VCaP (cell line): Measurements from ENCODE around the gene TPRN.
A peak's percentile ranks its signal among the peaks of the same experiment; 100 is the strongest.

ENCODE experiments used
- H3K27ac ChIP-seq: fragments of 450-650 bp; 2 replicates; pipeline ENCODE4 v1.5.1; 2017
- TF ChIP-seq, protein P1 (sequence below): fragments of 450-650 bp; conservative IDR thresholded peaks from 2 replicates; pipeline ENCODE4 v1.5.1; 2017; ENCODE audit warnings: mild to moderate bottlenecking, moderate library complexity

The TPRN gene

GRCh38 chr9:137194388-137194787, 6.2 kb downstream of the TPRN start:
- peak overlapping the region; percentile 97 for H3K27ac ChIP-seq
- TF ChIP-seq, protein P1, sequence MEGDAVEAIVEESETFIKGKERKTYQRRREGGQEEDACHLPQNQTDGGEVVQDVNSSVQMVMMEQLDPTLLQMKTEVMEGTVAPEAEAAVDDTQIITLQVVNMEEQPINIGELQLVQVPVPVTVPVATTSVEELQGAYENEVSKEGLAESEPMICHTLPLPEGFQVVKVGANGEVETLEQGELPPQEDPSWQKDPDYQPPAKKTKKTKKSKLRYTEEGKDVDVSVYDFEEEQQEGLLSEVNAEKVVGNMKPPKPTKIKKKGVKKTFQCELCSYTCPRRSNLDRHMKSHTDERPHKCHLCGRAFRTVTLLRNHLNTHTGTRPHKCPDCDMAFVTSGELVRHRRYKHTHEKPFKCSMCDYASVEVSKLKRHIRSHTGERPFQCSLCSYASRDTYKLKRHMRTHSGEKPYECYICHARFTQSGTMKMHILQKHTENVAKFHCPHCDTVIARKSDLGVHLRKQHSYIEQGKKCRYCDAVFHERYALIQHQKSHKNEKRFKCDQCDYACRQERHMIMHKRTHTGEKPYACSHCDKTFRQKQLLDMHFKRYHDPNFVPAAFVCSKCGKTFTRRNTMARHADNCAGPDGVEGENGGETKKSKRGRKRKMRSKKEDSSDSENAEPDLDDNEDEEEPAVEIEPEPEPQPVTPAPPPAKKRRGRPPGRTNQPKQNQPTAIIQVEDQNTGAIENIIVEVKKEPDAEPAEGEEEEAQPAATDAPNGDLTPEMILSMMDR, result no peak

DNA sequence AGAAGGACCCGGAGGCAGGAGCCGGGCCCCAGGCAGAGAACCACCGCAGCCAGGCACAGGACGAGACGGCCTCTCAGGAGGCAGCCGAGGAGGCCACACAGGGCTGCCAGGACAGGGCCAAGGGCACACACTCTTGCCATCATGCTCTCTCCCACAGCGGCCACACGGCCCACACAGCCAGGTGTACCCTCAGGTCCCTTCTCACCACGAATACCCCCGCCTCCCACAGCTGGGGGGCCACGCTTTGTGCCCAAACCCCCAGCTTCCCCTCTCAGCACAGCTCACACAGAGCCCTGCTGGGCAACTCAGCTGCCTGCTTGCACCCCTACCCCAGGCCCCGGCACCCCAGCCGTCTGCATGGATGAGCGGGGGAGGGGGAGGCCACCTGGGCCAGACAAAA, 6.8 kb downstream of the TPRN start:
- H3K27ac ChIP-seq, result peak overlapping the region; percentile 97

DNA sequence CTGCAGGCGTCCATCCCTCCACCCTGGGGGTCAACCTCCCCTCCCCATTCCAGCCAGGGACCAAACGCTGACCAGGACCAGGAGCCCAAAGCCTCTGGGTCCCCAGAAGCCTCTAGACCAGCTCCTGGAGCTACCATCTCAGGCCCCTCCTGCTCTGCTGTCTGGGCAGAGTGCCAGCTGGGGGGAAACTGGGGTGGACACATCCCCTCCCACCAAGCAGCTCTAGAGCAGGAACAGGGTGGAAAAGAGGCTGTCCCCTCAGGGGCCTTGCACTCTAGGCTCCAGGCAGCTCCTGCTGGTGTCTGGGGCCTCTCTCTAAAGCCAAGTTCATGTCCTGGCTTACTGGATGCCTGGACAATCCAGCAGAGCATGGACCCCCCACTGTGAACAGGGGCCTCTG, 7.7 kb downstream of the TPRN start:
- peak overlapping the region; percentile 97; the same call in 1 of the 2 replicates for H3K27ac ChIP-seq
- TF ChIP-seq, protein P1, result no peak

More for the DNA sequence above, 6.8 kb downstream of the TPRN start:
- TF ChIP-seq, protein P1, result no peak

DNA sequence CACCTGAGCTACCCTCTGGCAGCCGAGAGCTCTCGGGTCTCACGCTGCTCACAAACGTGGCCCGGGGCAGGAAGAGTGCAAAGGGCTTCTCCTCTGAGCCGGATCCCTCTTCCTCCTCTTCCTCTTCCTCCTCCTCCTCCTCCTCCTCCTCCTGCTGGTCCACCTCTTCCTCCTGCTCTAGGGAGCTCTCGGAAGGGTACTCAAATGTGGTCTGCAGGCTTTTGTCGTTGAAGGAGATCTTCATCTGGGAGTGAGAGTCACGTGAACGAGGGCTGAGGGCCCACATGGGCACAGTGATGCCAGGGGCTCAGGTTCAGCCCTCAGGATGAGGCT, 8.1 kb downstream of the TPRN start:
- TF ChIP-seq, protein P1, result no peak
- peak overlapping the region; percentile 97 for H3K27ac ChIP-seq

GRCh38 chr9:137191691-137192447, 8.7 kb downstream of the TPRN start:
- H3K27ac ChIP-seq, result peak overlapping the region; percentile 97
- TF ChIP-seq, protein P1, result no peak

GRCh38 chr9:137191245-137191644, 9.3 kb downstream of the TPRN start:
- peak overlapping the region; percentile 97 for H3K27ac ChIP-seq
- TF ChIP-seq, protein P1, result no peak

DNA sequence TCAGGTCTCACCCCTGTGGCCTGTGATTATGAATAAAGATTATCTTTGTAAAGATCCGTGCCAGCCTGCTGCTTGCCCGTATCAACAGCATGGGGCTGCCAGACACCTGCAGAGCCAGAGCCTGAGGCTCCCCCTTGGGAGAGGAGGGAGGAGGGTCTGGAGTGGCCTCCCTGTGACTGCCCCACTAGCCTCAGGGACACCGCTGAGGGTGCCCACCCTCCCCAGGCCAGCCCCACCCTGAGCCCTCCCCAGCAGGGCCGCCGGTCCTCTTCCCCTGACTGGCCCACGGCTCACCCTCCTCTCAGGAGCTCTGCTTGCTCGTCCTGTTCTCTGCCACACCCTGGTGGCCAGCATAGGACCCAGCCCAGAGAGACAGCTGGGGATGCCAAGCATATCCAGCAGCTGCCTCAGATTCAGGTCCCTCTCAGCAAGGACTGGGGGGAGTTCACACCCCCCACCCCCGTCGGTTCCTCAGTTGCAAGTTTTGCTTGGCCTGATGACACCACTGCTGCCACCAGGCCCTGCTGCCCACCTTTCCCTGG, 10.2 kb downstream of the TPRN start:
- TF ChIP-seq, protein P1, result peak; percentile 42
- H3K27ac ChIP-seq, result peak overlapping the region; percentile 97
